SK-N-SH (cell line): ENCODE results near the gene DNAH5. TPM values are rescaled to one million over a fixed set of nuclear protein-coding genes. Genes with fewer than 3 reads are reported as not detected.

ENCODE experiments used
- CTCF ChIA-PET: fragments of 300-600, 350-600 bp; formaldehyde crosslinking; extraction: SDS; loops from one replicate; lab custom pipeline; 2021; lab: Yijun Ruan, JAX
- POLR2A ChIA-PET: fragments of 350-600 bp; sonication (Branson Sonifier 250); formaldehyde crosslinking; extraction: SDS; loops from one replicate; lab custom pipeline; 2020; ENCODE audit warnings: antibody characterized with exemption, inconsistent platforms; lab: Yijun Ruan, JAX
- DNase-seq: peaks from one replicate; pipeline ENCODE4 v3.0.0; 2012
- H2AFZ ChIP-seq: fragments of 200-600 bp; sonication (generic); 2 replicates; pipeline ENCODE4 v1.8.1; 2016; ENCODE audit warnings: antibody characterized with exemption, mild to moderate bottlenecking, low read depth
- H3F3A ChIP-seq: fragments of 200-600 bp; sonication (generic); replicated peaks from 2 replicates; pipeline ENCODE3; 2016; ENCODE audit warnings: antibody characterized with exemption, mild to moderate bottlenecking; ENCODE audit not compliant: insufficient read depth
- H3K27ac ChIP-seq, 2 experiments: fragments of 200-500 bp in 1 of 2; fragments of 200-600 bp in 1 of 2; sonication (Bioruptor generic) in 1 of 2; sonication (generic), shearing (Covaris generic) in 1 of 2; 2 replicates each; pipeline versions ENCODE4 v1.5.1 to v1.6.1; 2014 to 2016; ENCODE audit warnings: low read depth in 2 of 2, inconsistent platforms in 1 of 2, low read length in 1 of 2, mild to moderate bottlenecking in 1 of 2, mixed read lengths in 1 of 2
- H3K27me3 ChIP-seq: fragments of 200-600 bp; sonication (generic), shearing (Covaris generic); 2 replicates; pipeline ENCODE4 v1.6.1; 2016; ENCODE audit warnings: mixed run types; ENCODE audit not compliant: insufficient read depth
- H3K36me3 ChIP-seq, 2 experiments: fragments of 200-500 bp in 1 of 2; fragments of 200-600 bp in 1 of 2; sonication (Bioruptor generic) in 1 of 2; sonication (generic) in 1 of 2; replicated peaks in 1 of 2; 2 replicates each; pipeline versions ENCODE3 to v1.5.1; 2014 to 2016; ENCODE audit warnings: low read length in 1 of 2, mild to moderate bottlenecking in 1 of 2; ENCODE audit not compliant: insufficient read depth in 2 of 2, control insufficient read depth in 1 of 2
- H3K4me1 ChIP-seq, 2 experiments: fragments of 200-500 bp in 1 of 2; fragments of 200-600 bp in 1 of 2; sonication (Bioruptor generic) in 1 of 2; sonication (generic), shearing (Covaris generic) in 1 of 2; 2 replicates each; pipeline versions ENCODE4 v1.5.1 to v1.6.1; 2014 to 2016; ENCODE audit warnings: low read depth in 1 of 2, low read length in 1 of 2, mixed run types in 1 of 2; ENCODE audit not compliant: insufficient read depth in 2 of 2, control insufficient read depth in 1 of 2
- H3K4me2 ChIP-seq: fragments of 200-600 bp; sonication (generic), shearing (Covaris generic); 2 replicates; pipeline ENCODE4 v1.6.1; 2017; ENCODE audit warnings: mixed run types
- H3K4me3 ChIP-seq, 2 experiments: fragments of 200-500 bp in 1 of 2; fragments of 200-600 bp in 1 of 2; sonication (Bioruptor generic) in 1 of 2; sonication (generic), shearing (Covaris generic) in 1 of 2; 2 replicates each; pipeline versions ENCODE4 v1.5.1 to v1.8.1; 2014 to 2016; ENCODE audit warnings: low read depth in 2 of 2, inconsistent platforms in 1 of 2, low read length in 1 of 2, mild to moderate bottlenecking in 1 of 2, mixed read lengths in 1 of 2, moderate library complexity in 1 of 2
- H3K79me2 ChIP-seq: fragments of 200-600 bp; sonication (generic); 2 replicates; pipeline ENCODE4 v1.8.1; 2017; ENCODE audit warnings: mild to moderate bottlenecking; ENCODE audit not compliant: insufficient read depth
- H3K9ac ChIP-seq: fragments of 200-600 bp; sonication (generic); 2 replicates; pipeline ENCODE4 v1.6.1; 2017; ENCODE audit warnings: mixed run types
- H3K9me2 ChIP-seq: fragments of 200-600 bp; sonication (generic); 2 replicates; pipeline ENCODE4 v1.6.1; 2017; ENCODE audit warnings: mixed run types
- H3K9me3 ChIP-seq: fragments of 200-600 bp; sonication (generic); 2 replicates; pipeline ENCODE4 v1.6.1; 2017; ENCODE audit warnings: mixed run types, mild to moderate bottlenecking, moderate library complexity
- H4K20me1 ChIP-seq: fragments of 200-600 bp; sonication (generic); 2 replicates; pipeline ENCODE4 v1.6.1; 2017; ENCODE audit warnings: mild to moderate bottlenecking, mixed run types; ENCODE audit not compliant: insufficient read depth
- CHD2 ChIP-seq: fragments of 150-350 bp; IDR thresholded peaks from 2 replicates; pipeline ENCODE4 v1.6.1; 2018; ENCODE audit warnings: low read length; ENCODE audit not compliant: partially characterized antibody
- EP300 ChIP-seq, 2 experiments: IDR thresholded peaks; 2 replicates each; pipeline versions ENCODE4 v1.4.0 to v1.6.1; 2012; ENCODE audit warnings: borderline replicate concordance in 1 of 2, low read depth in 1 of 2, low read length in 1 of 2
- FOXJ3 ChIP-seq: sonication (generic); formaldehyde crosslinking; IDR thresholded peaks from 2 replicates; pipeline ENCODE4 v1.5.1; 2020; ENCODE audit warnings: mild to moderate bottlenecking, missing genetic modification reagents
- FOXM1 ChIP-seq: IDR thresholded peaks from 2 replicates; pipeline ENCODE4 v1.4.0; 2012; ENCODE audit warnings: low read depth, mild to moderate bottlenecking
- GABPA ChIP-seq: IDR thresholded peaks from 2 replicates; pipeline ENCODE4 v1.4.0; 2012; ENCODE audit warnings: low read depth, mild to moderate bottlenecking
- JUND ChIP-seq: IDR thresholded peaks from 2 replicates; pipeline ENCODE4 v1.4.0; 2012
- MEF2A ChIP-seq: IDR thresholded peaks from 2 replicates; pipeline ENCODE4 v1.4.0; 2012; ENCODE audit warnings: low read depth, borderline replicate concordance
- NFIC ChIP-seq: IDR thresholded peaks from 2 replicates; pipeline ENCODE4 v1.4.0; 2012; ENCODE audit warnings: borderline replicate concordance
- NRF1 ChIP-seq: IDR thresholded peaks from 2 replicates; pipeline ENCODE4 v1.6.1; 2012; ENCODE audit warnings: low read depth, mild to moderate bottlenecking, low read length
- RAD21 ChIP-seq: IDR thresholded peaks from 2 replicates; pipeline ENCODE4 v1.6.1; 2012; ENCODE audit warnings: mild to moderate bottlenecking, low read length
- RCOR1 ChIP-seq: fragments of 150-350 bp; IDR thresholded peaks from 2 replicates; pipeline ENCODE4 v1.6.1; 2017; ENCODE audit warnings: antibody characterized with exemption, low read length
- RFX5 ChIP-seq: IDR thresholded peaks from 2 replicates; pipeline ENCODE4 v1.6.1; 2012; ENCODE audit warnings: mild to moderate bottlenecking, improper control_type of control experiment, low read length
- SIN3A ChIP-seq: IDR thresholded peaks from 2 replicates; pipeline ENCODE4 v1.6.1; 2012; ENCODE audit warnings: low read depth, mild to moderate bottlenecking, low read length, moderate library complexity, borderline replicate concordance
- SMC3 ChIP-seq: IDR thresholded peaks from 2 replicates; pipeline ENCODE4 v1.6.1; 2012; ENCODE audit warnings: low read depth, low read length, improper control_type of control experiment
- TAF1 ChIP-seq: IDR thresholded peaks from 2 replicates; pipeline ENCODE4 v1.6.1; 2012; ENCODE audit warnings: low read depth, mild to moderate bottlenecking, low read length, moderate library complexity, borderline replicate concordance
- YY1 ChIP-seq: IDR thresholded peaks from 2 replicates; pipeline ENCODE4 v1.4.0; 2012; ENCODE audit warnings: low read depth, mild to moderate bottlenecking
- WGBS: methylation state at CpG from one replicate; pipeline ENCODE4 v1.1.6; 2017; ENCODE audit warnings: low lambda C conversion rate; 5-methylcytosine and 5-hydroxymethylcytosine counted together
- polyA plus RNA-seq, 3 experiments: library from polyadenylated mRNA; depleted of rRNA; stranded (reverse); fragments of >200 nt; gene quantifications; 2 replicates each; pipeline ENCODE4 v1.2.3, GENCODE V29; 2012
- TF ChIP-seq, protein P1 (sequence below): fragments of 150-350 bp; IDR thresholded peaks from 2 replicates; pipeline ENCODE4 v1.6.1; 2016; ENCODE audit warnings: mild to moderate bottlenecking, low read depth, low read length

Gene DNAH5
- polyA plus RNA-seq, 1 of the 3 experiments (the other 2 are of a cell fraction), result 0.74 TPM

DNA sequence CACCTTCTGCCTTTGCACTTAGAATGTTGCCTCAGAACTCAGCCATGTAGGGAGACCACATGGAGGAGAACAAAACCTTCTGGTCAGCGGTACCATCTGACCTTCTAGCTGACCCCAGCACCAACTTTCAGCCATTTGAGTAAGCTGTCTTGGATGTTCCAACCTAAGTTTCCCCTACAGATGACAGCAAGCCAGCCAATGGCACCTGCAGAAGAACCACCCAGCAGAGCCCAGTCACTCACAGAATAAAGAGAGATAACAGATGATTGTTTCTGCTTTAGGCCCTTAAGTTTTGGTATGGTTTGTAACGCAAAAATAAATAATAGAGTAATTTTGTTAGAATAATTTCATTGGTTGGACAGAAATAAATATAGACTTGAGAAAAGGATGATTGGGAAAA is 10.4 kb downstream of the DNAH5 start:
- H3K4me1 ChIP-seq, result no peaks in the 10 kb centered on the region
- no peaks in the 10 kb centered on the region for H4K20me1 ChIP-seq
- H3K9me2 ChIP-seq, result no peaks in the 10 kb centered on the region
- WGBS, result 1% methylated on average over 2 of the region's 2 CpGs
- H3K4me3 ChIP-seq, result no peak overlapping the region
- H3K27me3 ChIP-seq, result 0 out of 2 replicates have a peak, but pooled peaks cover under 1% of the 10 kb centered on the region
- no peaks in the 10 kb centered on the region for H3K79me2 ChIP-seq
- no peak overlapping the region for H3K9ac ChIP-seq
- ChIA-PET CTCF (no interaction called here), POLR2A (no interaction called here)
- TF ChIP-seq RCOR1 (no peak), JUND (no peak), SMC3 (no peak)
- no peak overlapping the region for H2AFZ ChIP-seq
- H3K27ac ChIP-seq, result no peak overlapping the region
- H3K36me3 ChIP-seq, result no peaks in the 10 kb centered on the region
- DNase-seq, result no peak
- H3F3A ChIP-seq, result no peaks in the 10 kb centered on the region
- H3K4me2 ChIP-seq, result no peak overlapping the region
- H3K9me3 ChIP-seq, result no peaks in the 10 kb centered on the region

DNA sequence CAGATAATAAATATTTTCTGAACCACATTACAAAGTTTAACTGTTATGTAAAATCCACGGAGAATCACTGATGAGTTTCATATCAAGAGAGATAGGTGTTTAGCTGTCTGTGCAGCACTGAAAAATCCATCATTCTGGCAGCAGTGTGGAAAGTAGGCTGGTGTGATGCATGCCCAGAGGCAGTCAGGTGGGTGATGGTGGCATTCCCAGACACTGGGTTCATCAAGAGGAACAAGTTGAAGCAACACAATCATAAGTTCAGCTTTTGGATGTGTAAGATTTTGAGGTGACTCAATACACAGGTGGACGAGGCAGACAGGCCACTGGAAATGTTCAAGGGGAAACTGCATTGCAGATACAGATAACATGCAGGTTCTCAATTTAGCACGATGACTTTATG is 11.9 kb downstream of the DNAH5 start:
- no peaks in the 10 kb centered on the region for H3F3A ChIP-seq
- TF ChIP-seq RFX5, result no peak
- TF ChIP-seq CHD2, result no peak
- TF ChIP-seq GABPA, result no peak
- no peak for TF ChIP-seq FOXM1
- TF ChIP-seq FOXJ3 (CRISPR knock-in tag), result no peak
- no peak for TF ChIP-seq SIN3A
- TF ChIP-seq YY1, result no peak
- no peak for TF ChIP-seq TAF1
- no peak for TF ChIP-seq EP300 (IDR thresholded peaks at IDR 0.05; ENCODE audit: borderline replicate concordance in 1 of 2, low read depth in 1 of 2, low read length in 1 of 2)
- no peak for TF ChIP-seq NFIC
- no peak for TF ChIP-seq JUND
- TF ChIP-seq RAD21, result no peak
- TF ChIP-seq NRF1, result no peak
- TF ChIP-seq SMC3, result no peak
- no peak for TF ChIP-seq MEF2A
- TF ChIP-seq, protein P1, sequence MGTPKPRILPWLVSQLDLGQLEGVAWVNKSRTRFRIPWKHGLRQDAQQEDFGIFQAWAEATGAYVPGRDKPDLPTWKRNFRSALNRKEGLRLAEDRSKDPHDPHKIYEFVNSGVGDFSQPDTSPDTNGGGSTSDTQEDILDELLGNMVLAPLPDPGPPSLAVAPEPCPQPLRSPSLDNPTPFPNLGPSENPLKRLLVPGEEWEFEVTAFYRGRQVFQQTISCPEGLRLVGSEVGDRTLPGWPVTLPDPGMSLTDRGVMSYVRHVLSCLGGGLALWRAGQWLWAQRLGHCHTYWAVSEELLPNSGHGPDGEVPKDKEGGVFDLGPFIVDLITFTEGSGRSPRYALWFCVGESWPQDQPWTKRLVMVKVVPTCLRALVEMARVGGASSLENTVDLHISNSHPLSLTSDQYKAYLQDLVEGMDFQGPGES, result no peak
- ChIA-PET POLR2A (no interaction called here), CTCF (interaction anchor here (0.6 kb wide), 1 partner anchor 24 kb away, joined by 3 read pairs; no protein-coding TSS in a partner anchor)
- no peaks in the 10 kb centered on the region for H4K20me1 ChIP-seq
- no peak overlapping the region for H3K27ac ChIP-seq
- no peaks in the 10 kb centered on the region for H3K9me3 ChIP-seq
- no peaks in the 10 kb centered on the region for H3K36me3 ChIP-seq
- H2AFZ ChIP-seq, result no peak overlapping the region
- no peaks in the 10 kb centered on the region for H3K9me2 ChIP-seq
- WGBS, result 8% methylated on average over 3 of the region's 3 CpGs
- no peak for DNase-seq
- no peak overlapping the region for H3K4me3 ChIP-seq
- H3K4me2 ChIP-seq, result no peak overlapping the region
- H3K9ac ChIP-seq, result no peak overlapping the region
- H3K27me3 ChIP-seq, result no peaks in the 10 kb centered on the region
- no peaks in the 10 kb centered on the region for H3K4me1 ChIP-seq
- H3K79me2 ChIP-seq, result no peaks in the 10 kb centered on the region
